CD14-positive monocyte (primary cell): ENCODE results near the gene PIP5K1A. TPM values are rescaled to one million over a fixed set of nuclear protein-coding genes. Genes with fewer than 3 reads are reported as not detected.

Experiments used
- DNase-seq, 3 donors: peaks; one replicate each; pipeline ENCODE4 v3.0.0-alpha.2; 2011 to 2022
- H2AFZ ChIP-seq: 2 replicates; pipeline ENCODE4 v1.6.0; 2012; ENCODE audit warnings: mild to moderate bottlenecking, low read depth, low read length, inconsistent platforms; ENCODE audit not compliant: insufficient read depth, poor library complexity, severe bottlenecking
- H3K27ac ChIP-seq, 2 donors: 1 replicate in 1 of 2; 2 replicates in 1 of 2; pipeline ENCODE4 v1.5.1; 2012 to 2013; ENCODE audit warnings: low read length in 2 of 2, control low read depth in 1 of 2, inconsistent platforms in 1 of 2, low read depth in 1 of 2, mild to moderate bottlenecking in 1 of 2
- H3K27me3 ChIP-seq, 2 donors: one replicate each; pipeline versions ENCODE4 v1.6.0 to v1.6.1; 2011 to 2013; ENCODE audit warnings: low read length in 2 of 2; ENCODE audit not compliant: control insufficient read depth in 2 of 2, insufficient read depth in 2 of 2
- H3K36me3 ChIP-seq, 2 donors: replicated peaks in 1 of 2; 1 replicate in 1 of 2; 2 replicates in 1 of 2; pipeline versions ENCODE4 v1.5.1 to v1.6.1; 2012 to 2013; ENCODE audit warnings: low read length in 2 of 2, control low read depth in 1 of 2, inconsistent platforms in 1 of 2, mild to moderate bottlenecking in 1 of 2; ENCODE audit not compliant: insufficient read depth in 2 of 2, control insufficient read depth in 1 of 2
- H3K4me1 ChIP-seq, 2 donors: 1 replicate in 1 of 2; 2 replicates in 1 of 2; pipeline versions ENCODE4 v1.5.1 to v1.6.1; 2012 to 2013; ENCODE audit warnings: low read length in 2 of 2, control low read depth in 1 of 2, inconsistent platforms in 1 of 2, mild to moderate bottlenecking in 1 of 2, moderate library complexity in 1 of 2; ENCODE audit not compliant: insufficient read depth in 2 of 2, control insufficient read depth in 1 of 2
- H3K4me2 ChIP-seq: replicated peaks from 2 replicates; pipeline ENCODE3; 2012; ENCODE audit warnings: low read length, moderate library complexity, mild to moderate bottlenecking; ENCODE audit not compliant: poor library complexity, severe bottlenecking; ENCODE audit errors: extremely low read depth
- H3K4me3 ChIP-seq, 3 experiments: fragments of 200-600 bp in 1 of 3; sonication (generic) in 1 of 3; replicated peaks in 1 of 3; 1 replicate in 2 of 3; 2 replicates in 1 of 3; pipeline ENCODE4 v1.5.1; 2011 to 2013; ENCODE audit warnings: low read length in 3 of 3, mild to moderate bottlenecking in 3 of 3, control low read depth in 2 of 3, low read depth in 2 of 3, inconsistent platforms in 1 of 3, moderate library complexity in 1 of 3
- H3K79me2 ChIP-seq: 2 replicates; pipeline ENCODE4 v1.6.0; 2012; ENCODE audit warnings: mild to moderate bottlenecking, control low read depth, inconsistent platforms, low read length, moderate library complexity; ENCODE audit not compliant: insufficient read depth
- H3K9ac ChIP-seq: 2 replicates; pipeline ENCODE4 v1.6.0; 2017; ENCODE audit warnings: low read length, mild to moderate bottlenecking; ENCODE audit not compliant: insufficient read depth, poor library complexity, severe bottlenecking
- H3K9me3 ChIP-seq, 2 donors: replicated peaks in 1 of 2; 1 replicate in 1 of 2; 2 replicates in 1 of 2; pipeline versions ENCODE4 v1.5.1 to v1.6.1; 2012 to 2013; ENCODE audit warnings: low read length in 2 of 2, control low read depth in 1 of 2; ENCODE audit not compliant: control insufficient read depth in 1 of 2, insufficient read depth in 1 of 2
- H4K20me1 ChIP-seq: 2 replicates; pipeline ENCODE4 v1.6.0; 2012; ENCODE audit warnings: mild to moderate bottlenecking, low read length, control low read depth, moderate library complexity; ENCODE audit not compliant: insufficient read depth
- H3K27ac Mint-ChIP-seq, 7 donors: one replicate each; pipeline ENCODE4 v1.8.0; 2020; ENCODE audit warnings: mild to moderate bottlenecking in 7 of 7, mixed read lengths in 7 of 7, moderate library complexity in 6 of 7, inconsistent platforms in 2 of 7
- H3K27me3 Mint-ChIP-seq, 3 donors: one replicate each; pipeline ENCODE4 v1.8.0; 2021 to 2022; ENCODE audit warnings: low read depth in 3 of 3, mild to moderate bottlenecking in 3 of 3, mixed read lengths in 3 of 3, moderate library complexity in 3 of 3, inconsistent platforms in 1 of 3
- H3K36me3 Mint-ChIP-seq, 2 donors: one replicate each; pipeline ENCODE4 v1.8.0; 2020; ENCODE audit warnings: mixed read lengths in 2 of 2, inconsistent platforms in 1 of 2, mild to moderate bottlenecking in 1 of 2
- H3K4me1 Mint-ChIP-seq: one replicate; pipeline ENCODE4 v1.8.0; 2020; ENCODE audit warnings: mild to moderate bottlenecking, mixed read lengths
- H3K4me3 Mint-ChIP-seq, 2 donors: one replicate each; pipeline ENCODE4 v1.8.0; 2020; ENCODE audit warnings: mild to moderate bottlenecking in 2 of 2, mixed read lengths in 2 of 2, moderate library complexity in 1 of 2
- H3K9me3 Mint-ChIP-seq, 7 donors: one replicate each; pipeline ENCODE4 v1.8.0; 2020 to 2022; ENCODE audit warnings: mixed read lengths in 7 of 7, mild to moderate bottlenecking in 6 of 7, moderate library complexity in 6 of 7, inconsistent platforms in 2 of 7
- CTCF ChIP-seq: fragments of 200-600 bp; IDR thresholded peaks from one replicate; pipeline ENCODE4 v1.8.0; 2022; ENCODE audit warnings: antibody characterized with exemption, mild to moderate bottlenecking
- WGBS: methylation state at CpG from one replicate; pipeline ENCODE4 v1.1.5; 2013; ENCODE audit warnings: missing lambda C conversion rate; ENCODE audit not compliant: insufficient coverage; 5-methylcytosine and 5-hydroxymethylcytosine counted together
- intact Hi-C, 2 donors: fragments of 100-400 bp; cut with micrococcal nuclease; formaldehyde crosslinking; loops; one replicate each; pipeline versions ENCODE4 v1.15.0 to v1.15.1; 2023
- polyA plus RNA-seq, 3 donors: library from polyadenylated mRNA; depleted of rRNA in 1 of 3; unstranded in 2 of 3; stranded (reverse) in 1 of 3; fragments of 300-500 nt in 2 of 3; fragments of >200 nt in 1 of 3; fragmentation: Illumina TruSeq in 2 of 3; gene quantifications; 1 replicate in 2 of 3; 2 replicates in 1 of 3; pipeline ENCODE4 v1.2.3, GENCODE V29; 2012 to 2021

Gene PIP5K1A
- polyA plus RNA-seq, 3 donors, result 10.8 to 47.7 (median 11.7) TPM

- H3K4me3 ChIP-seq, result peak within 1 kb of the TSS; percentile 80 to 98 (median 93)
- H3K4me1 Mint-ChIP-seq, result peaks cover 27% of the 10 kb centered on the region
- H3K9me3 ChIP-seq, result no peaks in the 10 kb centered on the region
- TF ChIP-seq CTCF, result no peak
- H4K20me1 ChIP-seq, result no peaks in the 10 kb centered on the region
- H3K9ac ChIP-seq, result peak within 1 kb of the TSS; percentile 78
- intact Hi-C loops, result loop anchor here in 1 of 2 donors (5.0 to 10.0 kb wide), 2 partner anchors 157 to 215 kb away; partner anchors contain the start of gene RFX5
- peaks cover 18 to 23% of the 10 kb centered on the region in 2 donors for H3K4me1 ChIP-seq
- H2AFZ ChIP-seq, result peak within 1 kb of the TSS; percentile 87
- H3K9me3 Mint-ChIP-seq, result peaks cover 0 to 3% (median 0%) of the 10 kb centered on the region in 7 donors
- peaks cover 10 to 13% of the 10 kb centered on the region in 2 donors for H3K36me3 ChIP-seq
- peak within 1 kb of the TSS; percentile 75 to 83 for H3K27ac ChIP-seq
- H3K4me2 ChIP-seq, result peak within 1 kb of the TSS; percentile 83
- peak within 1 kb of the TSS; percentile 100 for H3K4me3 Mint-ChIP-seq
- peaks cover 5 to 14% (median 11%) of the 10 kb centered on the region in 3 donors for H3K27me3 Mint-ChIP-seq
- no peaks in the 10 kb centered on the region for H3K27me3 ChIP-seq
- H3K79me2 ChIP-seq, result peaks cover 37% of the 10 kb centered on the region
- H3K36me3 Mint-ChIP-seq, result peaks cover 17% of the 10 kb centered on the region in 2 donors
- peak; percentile 69 to 80 (median 76) for DNase-seq
- H3K27ac Mint-ChIP-seq, result peak within 1 kb of the TSS; percentile 95 to 99 (median 96)
- under 1% methylated on average over 35 of the region's 42 CpGs for WGBS
Observed at GRCh38 chr1:151189637-151190445, 8.5 kb upstream of the PIP5K1A start, which contains the start of gene VPS72. Gene VPS72, minus strand, starts transcription at chr1:151190197. Its CDS starts 76 bp downstream, at chr1:151190121.

- Histone ChIP-seq H2AFZ (no peak overlapping the region), H3K27ac (no peak overlapping the region), H3K27me3 (peaks cover 0 to 2% of the 10 kb centered on the region in 2 donors), H3K4me1 (peaks cover 18 to 23% of the 10 kb centered on the region in 2 donors), H3K79me2 (peaks cover 31% of the 10 kb centered on the region), H3K9me3 (no peaks in the 10 kb centered on the region), H4K20me1 (no peaks in the 10 kb centered on the region), H3K4me3 (no peak overlapping the region), H3K36me3 (no peaks in the 10 kb centered on the region), H3K9ac (no peak overlapping the region), H3K4me2 (no peak overlapping the region)
- intact Hi-C loops, result loop anchor here in 1 of 2 donors (10.0 kb wide), 1 partner anchor 213 kb away; no protein-coding TSS in a partner anchor
- H3K27ac Mint-ChIP-seq, result no peak overlapping the region
- peaks cover 7 to 14% (median 11%) of the 10 kb centered on the region in 3 donors for H3K27me3 Mint-ChIP-seq
- peaks cover 28% of the 10 kb centered on the region for H3K4me1 Mint-ChIP-seq
- no peak for DNase-seq
- H3K9me3 Mint-ChIP-seq, result peaks cover 0 to 3% (median 0%) of the 10 kb centered on the region in 7 donors
- H3K4me3 Mint-ChIP-seq, result no peak overlapping the region
- WGBS, result 57% methylated on average over 1 of the region's 7 CpGs
- TF ChIP-seq CTCF, result no peak
- H3K36me3 Mint-ChIP-seq, result peaks cover 0 to 2% of the 10 kb centered on the region in 2 donors
Observed at GRCh38 chr1:151192047-151192446, 6.3 kb upstream of the PIP5K1A start.
